Hepatocyte (in vitro differentiated cells): ENCODE results near the gene SEMA5A.
A peak's percentile ranks its signal among the peaks of the same experiment; 100 is the strongest.

Experiments
- EZH2 ChIP-seq: fragments of 200-600 bp; sonication (generic); IDR thresholded peaks from 2 replicates; pipeline ENCODE4 v1.6.1; 2016; ENCODE audit warnings: antibody characterized with exemption, mild to moderate bottlenecking, borderline replicate concordance
- TF ChIP-seq, protein P1 (sequence below): fragments of 200-600 bp; sonication (generic); IDR thresholded peaks from 2 replicates; pipeline ENCODE4 v1.5.1; 2016; ENCODE audit warnings: antibody characterized with exemption, mild to moderate bottlenecking; ENCODE audit not compliant: poor library complexity

- TF ChIP-seq EZH2 = no peak
- TF ChIP-seq, protein P1, sequence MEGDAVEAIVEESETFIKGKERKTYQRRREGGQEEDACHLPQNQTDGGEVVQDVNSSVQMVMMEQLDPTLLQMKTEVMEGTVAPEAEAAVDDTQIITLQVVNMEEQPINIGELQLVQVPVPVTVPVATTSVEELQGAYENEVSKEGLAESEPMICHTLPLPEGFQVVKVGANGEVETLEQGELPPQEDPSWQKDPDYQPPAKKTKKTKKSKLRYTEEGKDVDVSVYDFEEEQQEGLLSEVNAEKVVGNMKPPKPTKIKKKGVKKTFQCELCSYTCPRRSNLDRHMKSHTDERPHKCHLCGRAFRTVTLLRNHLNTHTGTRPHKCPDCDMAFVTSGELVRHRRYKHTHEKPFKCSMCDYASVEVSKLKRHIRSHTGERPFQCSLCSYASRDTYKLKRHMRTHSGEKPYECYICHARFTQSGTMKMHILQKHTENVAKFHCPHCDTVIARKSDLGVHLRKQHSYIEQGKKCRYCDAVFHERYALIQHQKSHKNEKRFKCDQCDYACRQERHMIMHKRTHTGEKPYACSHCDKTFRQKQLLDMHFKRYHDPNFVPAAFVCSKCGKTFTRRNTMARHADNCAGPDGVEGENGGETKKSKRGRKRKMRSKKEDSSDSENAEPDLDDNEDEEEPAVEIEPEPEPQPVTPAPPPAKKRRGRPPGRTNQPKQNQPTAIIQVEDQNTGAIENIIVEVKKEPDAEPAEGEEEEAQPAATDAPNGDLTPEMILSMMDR = peak; percentile 47
These were observed 32.0 kb downstream of the SEMA5A start for GRCh38 chr5:9513827-9514226.
